HepG2 (cell line): Measurements from ENCODE around the gene AKR1B15.

Source experiments
- EZH2 ChIP-seq: conservative IDR thresholded peaks from 2 replicates; pipeline ENCODE4 v1.6.1; 2012; ENCODE audit warnings: mild to moderate bottlenecking, low read depth, low read length, moderate library complexity
- PPARG ChIP-seq: conservative IDR thresholded peaks from 2 replicates; pipeline ENCODE4 v1.6.1; 2016; ENCODE audit warnings: missing biosample characterization, missing genetic modification reagents
- RAD21 ChIP-seq: fragments of 450-650 bp; formaldehyde crosslinking; IDR thresholded peaks from 2 replicates; pipeline ENCODE4 v1.5.0; 2020; ENCODE audit warnings: mild to moderate bottlenecking
- TAF15 ChIP-seq: fragments of 200-400 bp; formaldehyde crosslinking; IDR thresholded peaks from one replicate; pipeline ENCODE4 v1.6.1; 2018; ENCODE audit warnings: mild to moderate bottlenecking, low read depth, low read length; ENCODE audit not compliant: poor library complexity, severe bottlenecking
- ZNF282 ChIP-seq: fragments of 450-650 bp; IDR thresholded peaks from 2 replicates; pipeline ENCODE4 v1.6.1; 2018; ENCODE audit not compliant: partially characterized antibody
- ZNF335 ChIP-seq: sonication (generic); formaldehyde crosslinking; IDR thresholded peaks from 2 replicates; pipeline ENCODE4 v1.4.0; 2020; ENCODE audit warnings: missing genetic modification reagents
- TF ChIP-seq, protein P1 (sequence below), 2 experiments: sonication (generic) in 1 of 2; formaldehyde crosslinking in 1 of 2; IDR thresholded peaks; 2 replicates each; pipeline versions ENCODE4 v1.6.1 to v1.9.0; 2014 to 2022; ENCODE audit warnings: antibody characterized with exemption in 1 of 2, borderline replicate concordance in 1 of 2, inconsistent platforms in 1 of 2, low read depth in 1 of 2, missing genetic modification reagents in 1 of 2
- TF ChIP-seq, protein P2 (sequence below): sonication (generic); formaldehyde crosslinking; IDR thresholded peaks from 2 replicates; pipeline ENCODE4 v1.5.0; 2020; ENCODE audit warnings: mild to moderate bottlenecking, missing genetic modification reagents, moderate library complexity

DNA sequence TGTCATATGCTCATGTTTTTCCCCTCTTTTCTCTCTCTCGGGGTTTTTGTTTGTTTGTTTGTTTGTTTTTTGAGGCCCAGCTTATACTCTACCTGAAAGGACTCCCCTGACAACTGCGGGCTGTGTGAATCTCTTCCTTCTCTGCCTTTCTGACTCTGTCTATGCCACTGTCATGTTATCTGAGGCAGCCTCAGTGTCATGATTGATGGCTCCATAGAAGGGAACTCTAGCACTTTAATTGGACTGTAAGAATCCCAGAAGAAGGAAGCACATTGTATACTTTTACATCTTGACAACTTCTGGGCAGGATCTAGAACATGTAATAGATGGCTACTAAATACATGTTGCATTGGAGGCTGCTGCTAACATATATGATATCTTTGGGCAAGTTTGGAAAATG, 25.4 kb downstream of the AKR1B15 start:
- TF ChIP-seq EZH2 = no peak
- TF ChIP-seq, protein P1, sequence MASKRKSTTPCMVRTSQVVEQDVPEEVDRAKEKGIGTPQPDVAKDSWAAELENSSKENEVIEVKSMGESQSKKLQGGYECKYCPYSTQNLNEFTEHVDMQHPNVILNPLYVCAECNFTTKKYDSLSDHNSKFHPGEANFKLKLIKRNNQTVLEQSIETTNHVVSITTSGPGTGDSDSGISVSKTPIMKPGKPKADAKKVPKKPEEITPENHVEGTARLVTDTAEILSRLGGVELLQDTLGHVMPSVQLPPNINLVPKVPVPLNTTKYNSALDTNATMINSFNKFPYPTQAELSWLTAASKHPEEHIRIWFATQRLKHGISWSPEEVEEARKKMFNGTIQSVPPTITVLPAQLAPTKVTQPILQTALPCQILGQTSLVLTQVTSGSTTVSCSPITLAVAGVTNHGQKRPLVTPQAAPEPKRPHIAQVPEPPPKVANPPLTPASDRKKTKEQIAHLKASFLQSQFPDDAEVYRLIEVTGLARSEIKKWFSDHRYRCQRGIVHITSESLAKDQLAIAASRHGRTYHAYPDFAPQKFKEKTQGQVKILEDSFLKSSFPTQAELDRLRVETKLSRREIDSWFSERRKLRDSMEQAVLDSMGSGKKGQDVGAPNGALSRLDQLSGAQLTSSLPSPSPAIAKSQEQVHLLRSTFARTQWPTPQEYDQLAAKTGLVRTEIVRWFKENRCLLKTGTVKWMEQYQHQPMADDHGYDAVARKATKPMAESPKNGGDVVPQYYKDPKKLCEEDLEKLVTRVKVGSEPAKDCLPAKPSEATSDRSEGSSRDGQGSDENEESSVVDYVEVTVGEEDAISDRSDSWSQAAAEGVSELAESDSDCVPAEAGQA (IDR thresholded peaks at IDR 0.05; ENCODE audit: low read depth) = no peak
- TF ChIP-seq, protein P1 (CRISPR knock-in tag; IDR thresholded peaks at IDR 0.05; ENCODE audit: borderline replicate concordance) = no peak
- TF ChIP-seq ZNF282 = no peak
- TF ChIP-seq TAF15 = no peak
- no peak for TF ChIP-seq PPARG (CRISPR knock-in tag)
- no peak for TF ChIP-seq ZNF335 (CRISPR knock-in tag)
- no peak for TF ChIP-seq RAD21
- TF ChIP-seq, protein P2, sequence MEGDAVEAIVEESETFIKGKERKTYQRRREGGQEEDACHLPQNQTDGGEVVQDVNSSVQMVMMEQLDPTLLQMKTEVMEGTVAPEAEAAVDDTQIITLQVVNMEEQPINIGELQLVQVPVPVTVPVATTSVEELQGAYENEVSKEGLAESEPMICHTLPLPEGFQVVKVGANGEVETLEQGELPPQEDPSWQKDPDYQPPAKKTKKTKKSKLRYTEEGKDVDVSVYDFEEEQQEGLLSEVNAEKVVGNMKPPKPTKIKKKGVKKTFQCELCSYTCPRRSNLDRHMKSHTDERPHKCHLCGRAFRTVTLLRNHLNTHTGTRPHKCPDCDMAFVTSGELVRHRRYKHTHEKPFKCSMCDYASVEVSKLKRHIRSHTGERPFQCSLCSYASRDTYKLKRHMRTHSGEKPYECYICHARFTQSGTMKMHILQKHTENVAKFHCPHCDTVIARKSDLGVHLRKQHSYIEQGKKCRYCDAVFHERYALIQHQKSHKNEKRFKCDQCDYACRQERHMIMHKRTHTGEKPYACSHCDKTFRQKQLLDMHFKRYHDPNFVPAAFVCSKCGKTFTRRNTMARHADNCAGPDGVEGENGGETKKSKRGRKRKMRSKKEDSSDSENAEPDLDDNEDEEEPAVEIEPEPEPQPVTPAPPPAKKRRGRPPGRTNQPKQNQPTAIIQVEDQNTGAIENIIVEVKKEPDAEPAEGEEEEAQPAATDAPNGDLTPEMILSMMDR (CRISPR knock-in tag) = no peak
